ENCODE measurements around the gene CFAP161.
"Not testable (repeated sequence)": the region's sequence is repeated elsewhere in the genome, so short reads cannot be mapped to it uniquely, and the experiment has no call there.

CFAP161 gene

GRCh38 chr15:81157195-81157938, 23.3 kb downstream of the CFAP161 start:
- Histone ChIP-seq H3K9me2 (replicated peaks; ENCODE audit: control insufficient read depth, low read length) (no peaks in the 10 kb centered on the region), H3K27me3 (ENCODE audit: control insufficient read depth, low read length) (peaks cover 11% of the 10 kb centered on the region), H3F3A (ENCODE audit: control insufficient read depth, insufficient read depth) (no peaks in the 10 kb centered on the region), H4K20me1 (ENCODE audit: control insufficient read depth, insufficient read depth, low read depth, low read length) (no peaks in the 10 kb centered on the region), H3K36me3 (ENCODE audit: control insufficient read depth, low read length) (no peaks in the 10 kb centered on the region), H3K27ac (ENCODE audit: low read depth, low read length) (no peak overlapping the region), H3K9me3 (ENCODE audit: control insufficient read depth, insufficient read depth, low read length) (no peaks in the 10 kb centered on the region), H3K79me2 (ENCODE audit: control insufficient read depth, low read length) (no peaks in the 10 kb centered on the region), H3K4me1 (ENCODE audit: control insufficient read depth, low read length) (no peaks in the 10 kb centered on the region), H3K4me2 (ENCODE audit: low read length) (no peak overlapping the region), H3K4me3 (ENCODE audit: low read length) (no peak overlapping the region)
- TF ChIP-seq CTCF (IDR thresholded peaks at IDR 0.05; ENCODE audit: low read depth, low read length, poor library complexity, severe bottlenecking) = no peak
- no peak for TF ChIP-seq EZH2phosphoT487 (IDR thresholded peaks at IDR 0.05; ENCODE audit: borderline replicate concordance, low read length)

- no peak overlapping the region for H3K4me2 ChIP-seq (ENCODE audit: low read length)
- H3K27ac ChIP-seq (ENCODE audit: low read depth, low read length) = no peak overlapping the region
- no peak overlapping the region for H3K4me3 ChIP-seq (ENCODE audit: low read length)
- H4K20me1 ChIP-seq (ENCODE audit: control insufficient read depth, insufficient read depth, low read depth, low read length) = no peaks in the 10 kb centered on the region
- no peaks in the 10 kb centered on the region for H3K4me1 ChIP-seq (ENCODE audit: control insufficient read depth, low read length)
- H3K27me3 ChIP-seq (ENCODE audit: control insufficient read depth, low read length) = peaks cover 11% of the 10 kb centered on the region
- no peaks in the 10 kb centered on the region for H3K9me2 ChIP-seq (replicated peaks; ENCODE audit: control insufficient read depth, low read length)
- no peaks in the 10 kb centered on the region for H3K79me2 ChIP-seq (ENCODE audit: control insufficient read depth, low read length)
- H3K9me3 ChIP-seq (ENCODE audit: control insufficient read depth, insufficient read depth, low read length) = no peaks in the 10 kb centered on the region
- H3K36me3 ChIP-seq (ENCODE audit: control insufficient read depth, low read length) = no peaks in the 10 kb centered on the region
- H3F3A ChIP-seq (ENCODE audit: control insufficient read depth, insufficient read depth) = no peaks in the 10 kb centered on the region
- TF ChIP-seq CTCF (IDR thresholded peaks at IDR 0.05; ENCODE audit: low read depth, low read length, poor library complexity, severe bottlenecking) (no peak), EZH2phosphoT487 (IDR thresholded peaks at IDR 0.05; ENCODE audit: borderline replicate concordance, low read length) (no peak)
Observed at GRCh38 chr15:81157939-81158223, 23.8 kb downstream of the CFAP161 start.

GRCh38 chr15:81158561-81158960, 24.5 kb downstream of the CFAP161 start:
- not testable (repeated sequence) for H3K4me2 ChIP-seq (ENCODE audit: low read length); H3K4me1 ChIP-seq (ENCODE audit: control insufficient read depth, low read length); H3K79me2 ChIP-seq (ENCODE audit: control insufficient read depth, low read length); H4K20me1 ChIP-seq (ENCODE audit: control insufficient read depth, insufficient read depth, low read depth, low read length); H3K9me2 ChIP-seq (replicated peaks; ENCODE audit: control insufficient read depth, low read length); H3K9me3 ChIP-seq (ENCODE audit: control insufficient read depth, insufficient read depth, low read length); H3K36me3 ChIP-seq (ENCODE audit: control insufficient read depth, low read length); H3F3A ChIP-seq (ENCODE audit: control insufficient read depth, insufficient read depth); H3K27ac ChIP-seq (ENCODE audit: low read depth, low read length); H3K4me3 ChIP-seq (ENCODE audit: low read length)
- peaks cover 11% of the 10 kb centered on the region for H3K27me3 ChIP-seq (ENCODE audit: control insufficient read depth, low read length)

GRCh38 chr15:81160312-81161159, 26.5 kb downstream of the CFAP161 start:
- Histone ChIP-seq H3K4me2 (ENCODE audit: low read length) (no peak overlapping the region), H4K20me1 (ENCODE audit: control insufficient read depth, insufficient read depth, low read depth, low read length) (no peaks in the 10 kb centered on the region), H3K9me3 (ENCODE audit: control insufficient read depth, insufficient read depth, low read length) (no peaks in the 10 kb centered on the region), H3K36me3 (ENCODE audit: control insufficient read depth, low read length) (no peaks in the 10 kb centered on the region), H3K4me1 (ENCODE audit: control insufficient read depth, low read length) (no peaks in the 10 kb centered on the region), H3K79me2 (ENCODE audit: control insufficient read depth, low read length) (no peaks in the 10 kb centered on the region), H3K4me3 (ENCODE audit: low read length) (no peak overlapping the region), H3K27me3 (ENCODE audit: control insufficient read depth, low read length) (peaks cover 13% of the 10 kb centered on the region), H3F3A (ENCODE audit: control insufficient read depth, insufficient read depth) (no peaks in the 10 kb centered on the region), H3K9me2 (replicated peaks; ENCODE audit: control insufficient read depth, low read length) (no peaks in the 10 kb centered on the region), H3K27ac (ENCODE audit: low read depth, low read length) (no peak overlapping the region)
- TF ChIP-seq EZH2phosphoT487 (IDR thresholded peaks at IDR 0.05; ENCODE audit: borderline replicate concordance, low read length) (no peak), CTCF (IDR thresholded peaks at IDR 0.05; ENCODE audit: low read depth, low read length, poor library complexity, severe bottlenecking) (no peak)
